ENCODE results near the gene KRTAP21-2.

GRCh38 chr21:30717105-30717504 is 30.0 kb downstream of the KRTAP21-2 start:
- TF ChIP-seq FOXA1 (IDR thresholded peaks at IDR 0.05) (no peak), ELF4 (IDR thresholded peaks at IDR 0.05) (no peak), ARNT (IDR thresholded peaks at IDR 0.05) (no peak), FOXK2 (IDR thresholded peaks at IDR 0.05) (no peak), PKNOX1 (IDR thresholded peaks at IDR 0.05) (no peak), NFRKB (IDR thresholded peaks at IDR 0.05) (no peak), LEF1 (IDR thresholded peaks at IDR 0.05; ENCODE audit: borderline replicate concordance) (no peak), L3MBTL2 (conservative IDR thresholded peaks at IDR 0.05) (no peak), SUZ12 (IDR thresholded peaks at IDR 0.05) (no peak)
